ENCODE results near the gene B4GALNT3.

B4GALNT3 gene

DNA sequence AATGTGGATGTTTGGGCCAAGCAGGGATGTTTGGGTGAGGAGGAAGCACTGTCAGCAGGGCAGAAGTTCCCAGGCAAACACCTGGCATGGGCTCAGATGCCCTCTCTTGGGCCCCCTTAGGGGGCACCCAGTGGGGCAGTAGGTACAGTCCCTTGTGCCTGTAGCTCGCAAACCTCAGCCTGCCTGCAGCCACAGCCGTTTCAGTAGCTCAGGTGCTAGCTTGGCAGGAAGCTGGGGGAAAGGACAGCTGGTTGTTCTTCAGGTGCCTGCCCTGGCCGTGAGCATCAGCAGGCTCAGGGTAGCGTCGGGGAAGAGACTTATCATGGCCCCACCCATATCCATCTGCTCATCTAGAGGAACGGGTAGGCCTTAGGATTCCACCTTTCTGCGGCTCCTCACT, 67.5 kb downstream of the B4GALNT3 start:
- WGBS, 2 experiments (ENCODE audit: insufficient coverage in 2 of 2): 60 to 86% methylated on average over 1 of the region's 7 CpGs

DNA sequence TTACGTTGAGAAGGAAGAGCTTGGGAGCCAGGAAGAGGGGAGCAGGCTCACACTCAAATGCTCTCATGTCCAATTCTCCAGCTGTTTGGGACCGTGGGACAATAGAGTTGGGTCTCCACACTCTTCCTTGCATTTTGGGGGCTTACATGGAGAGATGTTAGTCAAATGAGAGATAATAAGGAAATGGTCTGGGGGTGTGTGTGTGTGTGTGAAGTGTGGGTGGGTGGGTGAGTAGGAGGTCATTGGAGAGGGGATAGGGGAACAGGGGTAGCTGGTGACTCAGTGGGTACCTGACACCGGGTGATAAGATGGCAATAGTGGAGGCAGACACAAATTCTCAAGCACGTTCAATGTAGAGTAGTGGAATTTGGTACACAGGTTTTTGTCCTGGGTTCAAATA, 68.0 kb downstream of the B4GALNT3 start:
- H3K9me3 ChIP-seq (ENCODE audit: control insufficient read depth, low read length): peaks cover 12% of the 10 kb centered on the region
- H3K4me3 ChIP-seq (ENCODE audit: extremely low read depth, insufficient read depth, low read length, poor library complexity, severe bottlenecking): no peak overlapping the region
- H3K36me3 ChIP-seq (ENCODE audit: control insufficient read depth, insufficient read depth, low read length): peaks cover 4% of the 10 kb centered on the region
- 87 to 97% methylated on average over 3 to 4 of the region's 4 CpGs for WGBS, 2 experiments (ENCODE audit: insufficient coverage in 2 of 2)
- no peaks in the 10 kb centered on the region for H3K4me1 ChIP-seq (ENCODE audit: control insufficient read depth, insufficient read depth, low read length, poor library complexity, severe bottlenecking)
- no peak overlapping the region for H3K27ac ChIP-seq (ENCODE audit: low read depth, low read length, severe bottlenecking)

More for the DNA sequence above, 67.5 kb downstream of the B4GALNT3 start:
- Histone ChIP-seq H3K9me3 (ENCODE audit: control insufficient read depth, low read length) (peaks cover 10% of the 10 kb centered on the region), H3K4me1 (ENCODE audit: control insufficient read depth, insufficient read depth, low read length, poor library complexity, severe bottlenecking) (no peaks in the 10 kb centered on the region), H3K36me3 (ENCODE audit: control insufficient read depth, insufficient read depth, low read length) (peaks cover 4% of the 10 kb centered on the region), H3K27ac (ENCODE audit: low read depth, low read length, severe bottlenecking) (no peak overlapping the region), H3K4me3 (ENCODE audit: extremely low read depth, insufficient read depth, low read length, poor library complexity, severe bottlenecking) (no peak overlapping the region)

DNA sequence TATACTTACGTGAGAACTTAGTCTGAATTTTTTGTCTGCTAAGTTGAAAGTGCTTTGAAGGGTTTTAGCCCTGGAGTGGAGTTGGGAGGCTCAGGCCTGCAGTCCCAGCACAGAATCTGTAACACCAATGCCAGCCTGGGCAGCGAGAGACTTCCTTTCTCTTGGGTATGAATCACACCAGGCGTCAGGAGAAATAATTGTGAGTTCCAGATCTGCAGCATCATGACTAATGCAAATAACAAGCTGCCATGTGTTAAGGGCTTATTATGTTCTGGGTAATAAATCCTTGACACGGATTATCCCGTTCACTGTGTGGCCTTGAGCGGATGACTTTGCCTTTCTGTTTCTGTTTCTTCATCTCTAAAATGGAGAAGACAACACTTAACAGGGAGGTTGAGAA, 70.6 kb downstream of the B4GALNT3 start:
- H3K36me3 ChIP-seq (ENCODE audit: control insufficient read depth, insufficient read depth, low read length): peaks cover 4% of the 10 kb centered on the region
- H3K27ac ChIP-seq (ENCODE audit: low read depth, low read length, severe bottlenecking): no peak overlapping the region
- WGBS, 2 experiments (ENCODE audit: insufficient coverage in 2 of 2): 93 to 100% methylated on average over 6 of the region's 6 CpGs
- peaks cover 12% of the 10 kb centered on the region for H3K9me3 ChIP-seq (ENCODE audit: control insufficient read depth, low read length)
- peaks cover 6% of the 10 kb centered on the region for H3K4me1 ChIP-seq (ENCODE audit: control insufficient read depth, insufficient read depth, low read length, poor library complexity, severe bottlenecking)
- H3K4me3 ChIP-seq (ENCODE audit: extremely low read depth, insufficient read depth, low read length, poor library complexity, severe bottlenecking): no peak overlapping the region

DNA sequence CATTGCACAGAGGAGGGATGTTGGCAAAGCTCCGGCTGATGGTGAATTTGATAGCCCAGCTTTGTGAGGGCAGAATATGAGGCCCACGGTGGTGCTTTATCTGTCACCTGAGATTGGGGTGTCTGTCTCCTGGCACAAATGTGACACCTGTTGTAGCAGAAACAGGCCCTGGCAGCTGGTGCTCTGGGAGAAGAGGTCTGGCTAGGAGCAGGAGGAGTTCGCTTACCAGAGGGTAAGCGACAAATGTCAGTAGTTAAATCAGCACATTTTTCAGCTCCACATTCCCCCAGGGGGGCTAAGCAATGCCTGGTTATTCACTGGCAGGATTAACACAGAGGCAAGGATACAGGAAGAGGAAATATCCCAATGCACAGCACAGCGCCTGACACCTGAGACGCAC, 71.1 kb downstream of the B4GALNT3 start:
- peaks cover 12% of the 10 kb centered on the region for H3K9me3 ChIP-seq (ENCODE audit: control insufficient read depth, low read length)
- 96 to 98% methylated on average over 4 to 5 of the region's 6 CpGs for WGBS, 2 experiments (ENCODE audit: insufficient coverage in 2 of 2)
- H3K4me1 ChIP-seq (ENCODE audit: control insufficient read depth, insufficient read depth, low read length, poor library complexity, severe bottlenecking): peaks cover 6% of the 10 kb centered on the region
- H3K36me3 ChIP-seq (ENCODE audit: control insufficient read depth, insufficient read depth, low read length): peaks cover 4% of the 10 kb centered on the region
- H3K4me3 ChIP-seq (ENCODE audit: extremely low read depth, insufficient read depth, low read length, poor library complexity, severe bottlenecking): no peak overlapping the region
- H3K27ac ChIP-seq (ENCODE audit: low read depth, low read length, severe bottlenecking): no peak overlapping the region

DNA sequence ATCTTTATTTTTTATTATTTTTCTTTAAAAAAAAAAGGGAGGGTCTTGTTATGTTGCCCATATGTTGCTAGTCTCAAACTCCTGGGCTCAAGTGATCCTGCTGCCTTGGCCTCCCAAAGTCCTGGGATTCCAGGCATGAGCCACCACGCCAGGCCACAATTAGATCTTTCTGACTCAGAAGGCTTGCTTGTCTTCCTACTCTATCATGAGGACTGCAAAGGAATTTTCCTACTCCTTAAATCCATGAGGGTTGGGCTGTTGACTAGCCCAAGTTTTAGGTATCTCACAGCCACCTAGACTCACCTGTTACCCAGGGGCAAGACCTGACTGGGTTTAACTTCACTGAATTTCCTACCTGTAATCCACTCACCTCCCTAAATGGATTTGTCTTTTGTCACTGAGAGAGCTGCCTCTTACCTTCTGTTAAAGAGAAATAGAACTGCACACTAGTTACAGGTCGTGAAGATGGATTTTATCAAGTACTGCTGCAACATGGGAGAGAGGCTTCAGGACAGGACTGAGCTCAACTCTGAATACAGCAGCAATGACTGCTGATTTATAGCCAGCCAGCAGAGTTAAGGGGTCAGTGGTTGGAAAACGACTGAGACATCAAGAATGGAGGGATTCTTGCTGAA, 72.3 kb downstream of the B4GALNT3 start:
- H3K36me3 ChIP-seq (ENCODE audit: control insufficient read depth, insufficient read depth, low read length): peaks cover 4% of the 10 kb centered on the region
- H3K9me3 ChIP-seq (ENCODE audit: control insufficient read depth, low read length): peaks cover 12% of the 10 kb centered on the region
- H3K4me3 ChIP-seq (ENCODE audit: extremely low read depth, insufficient read depth, low read length, poor library complexity, severe bottlenecking): no peak overlapping the region
- no peak overlapping the region for H3K27ac ChIP-seq (ENCODE audit: low read depth, low read length, severe bottlenecking)
- peaks cover 6% of the 10 kb centered on the region for H3K4me1 ChIP-seq (ENCODE audit: control insufficient read depth, insufficient read depth, low read length, poor library complexity, severe bottlenecking)
- 82 to 92% methylated on average over 3 of the region's 3 CpGs for WGBS, 2 experiments (ENCODE audit: insufficient coverage in 2 of 2)

DNA sequence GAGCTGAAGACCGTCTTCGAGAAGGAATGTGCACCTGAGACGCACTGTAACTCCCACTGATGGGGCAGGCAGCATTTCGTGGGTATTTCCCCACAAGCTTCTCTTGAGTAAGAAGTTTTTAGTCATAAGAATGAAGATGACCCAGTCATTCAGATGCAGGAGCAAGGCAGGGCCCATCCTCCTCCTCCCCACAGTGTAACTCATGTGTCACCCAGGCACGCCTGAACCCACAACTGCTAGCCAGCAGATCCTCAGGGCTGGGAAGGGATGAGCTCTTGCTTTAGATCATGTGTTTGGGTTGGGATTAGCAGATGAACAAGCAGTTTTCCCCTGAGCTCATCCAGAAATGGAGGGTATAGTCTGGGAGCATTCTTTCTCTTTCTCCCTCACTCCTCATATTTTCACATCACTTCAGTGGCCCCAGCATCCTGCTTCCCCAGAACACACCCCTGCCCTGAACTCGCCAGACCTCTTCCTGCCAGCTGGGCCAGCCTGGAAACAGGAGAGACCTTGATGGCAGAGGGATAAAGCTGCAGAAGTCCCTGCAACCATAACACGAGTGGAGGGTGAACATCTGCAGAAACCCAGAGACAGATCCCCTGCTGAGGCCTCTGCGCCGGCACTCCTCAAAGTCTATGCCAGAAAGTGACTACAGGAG, 73.3 kb downstream of the B4GALNT3 start:
- 91 to 97% methylated on average over 6 to 7 of the region's 9 CpGs for WGBS, 2 experiments (ENCODE audit: insufficient coverage in 2 of 2)
- no peak overlapping the region for H3K27ac ChIP-seq (ENCODE audit: low read depth, low read length, severe bottlenecking)

DNA sequence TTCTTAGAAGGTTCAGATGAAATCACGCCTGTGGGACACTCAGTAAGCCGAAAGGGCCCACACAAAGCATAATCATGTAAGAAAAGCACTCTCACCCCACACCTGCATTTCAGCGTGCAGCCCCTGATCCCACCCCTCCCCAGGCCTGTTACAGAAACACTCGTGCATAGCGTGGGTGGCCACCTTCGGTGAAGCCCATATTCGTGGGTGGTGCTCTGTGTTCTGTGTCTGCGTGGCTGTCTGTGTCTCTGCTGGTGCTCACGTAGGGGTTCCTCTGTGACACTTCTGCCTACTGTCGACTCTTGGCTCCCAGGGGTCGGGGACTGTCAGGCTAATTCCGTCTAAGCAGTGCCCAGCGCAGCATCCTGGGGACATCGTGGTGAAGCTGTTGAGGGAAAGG, 74.0 kb downstream of the B4GALNT3 start:
- WGBS, 2 experiments (ENCODE audit: insufficient coverage in 2 of 2): 91 to 93% methylated on average over 14 of the region's 14 CpGs
- no peak overlapping the region for H3K27ac ChIP-seq (ENCODE audit: low read depth, low read length, severe bottlenecking)
- peaks cover 11% of the 10 kb centered on the region for H3K36me3 ChIP-seq (ENCODE audit: control insufficient read depth, insufficient read depth, low read length)
- peaks cover 11% of the 10 kb centered on the region for H3K9me3 ChIP-seq (ENCODE audit: control insufficient read depth, low read length)
- H3K4me3 ChIP-seq (ENCODE audit: extremely low read depth, insufficient read depth, low read length, poor library complexity, severe bottlenecking): no peak overlapping the region
- peaks cover 6% of the 10 kb centered on the region for H3K4me1 ChIP-seq (ENCODE audit: control insufficient read depth, insufficient read depth, low read length, poor library complexity, severe bottlenecking)

More for the DNA sequence above, 73.3 kb downstream of the B4GALNT3 start:
- no peak overlapping the region for H3K4me3 ChIP-seq (ENCODE audit: extremely low read depth, insufficient read depth, low read length, poor library complexity, severe bottlenecking)
- peaks cover 12% of the 10 kb centered on the region for H3K9me3 ChIP-seq (ENCODE audit: control insufficient read depth, low read length)
- peaks cover 10% of the 10 kb centered on the region for H3K36me3 ChIP-seq (ENCODE audit: control insufficient read depth, insufficient read depth, low read length)
- H3K4me1 ChIP-seq (ENCODE audit: control insufficient read depth, insufficient read depth, low read length, poor library complexity, severe bottlenecking): peaks cover 6% of the 10 kb centered on the region

DNA sequence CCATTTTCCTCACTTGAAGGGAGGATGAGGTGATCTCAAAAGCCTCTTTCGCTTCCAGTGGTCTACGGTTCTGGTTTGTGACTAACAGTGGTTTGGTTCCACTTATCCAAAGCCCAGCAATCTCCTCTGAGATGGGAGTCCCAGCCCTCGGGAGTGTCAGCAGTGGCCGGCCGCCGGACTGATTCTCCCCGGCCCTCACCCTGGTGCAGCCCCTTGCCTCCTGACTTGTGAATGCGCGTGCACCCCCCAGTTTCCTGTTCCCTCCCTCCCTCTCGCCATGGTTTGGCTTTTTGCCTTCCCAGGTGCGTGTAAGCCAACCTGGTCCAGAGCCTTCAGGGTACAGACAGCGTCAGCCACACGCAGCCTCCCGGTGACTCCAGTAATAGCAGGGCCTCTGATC, 74.5 kb downstream of the B4GALNT3 start:
- WGBS, 2 experiments (ENCODE audit: insufficient coverage in 2 of 2): 89 to 95% methylated on average over 12 to 14 of the region's 14 CpGs
- Histone ChIP-seq H3K36me3 (ENCODE audit: control insufficient read depth, insufficient read depth, low read length) (peaks cover 7% of the 10 kb centered on the region), H3K27ac (ENCODE audit: low read depth, low read length, severe bottlenecking) (no peak overlapping the region), H3K9me3 (ENCODE audit: control insufficient read depth, low read length) (peaks cover 6% of the 10 kb centered on the region), H3K4me3 (ENCODE audit: extremely low read depth, insufficient read depth, low read length, poor library complexity, severe bottlenecking) (no peak overlapping the region), H3K4me1 (ENCODE audit: control insufficient read depth, insufficient read depth, low read length, poor library complexity, severe bottlenecking) (peaks cover 6% of the 10 kb centered on the region)

DNA sequence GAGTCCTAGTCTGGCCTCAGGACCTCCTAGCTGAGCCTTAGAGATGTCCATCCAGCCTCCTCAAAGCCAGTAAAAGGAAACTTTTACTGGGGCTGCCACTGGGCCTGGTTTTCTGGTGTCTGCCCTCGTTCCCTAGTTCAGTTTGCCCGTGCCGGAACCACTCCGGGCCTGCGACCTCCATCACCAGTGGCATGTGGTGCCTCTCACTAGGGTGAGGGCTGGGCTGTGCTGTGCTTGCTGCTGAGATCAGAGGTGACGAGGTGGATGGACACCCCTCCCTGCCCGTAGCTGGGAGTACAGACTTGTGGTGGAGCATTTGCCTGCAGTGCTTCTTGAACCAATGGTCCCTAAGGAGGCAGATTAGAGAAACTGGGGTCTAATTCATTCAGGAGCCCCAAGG, 75.7 kb downstream of the B4GALNT3 start:
- 77 to 84% methylated on average over 7 of the region's 7 CpGs for WGBS, 2 experiments (ENCODE audit: insufficient coverage in 2 of 2)
- Histone ChIP-seq H3K4me3 (ENCODE audit: extremely low read depth, insufficient read depth, low read length, poor library complexity, severe bottlenecking) (no peak overlapping the region), H3K9me3 (ENCODE audit: control insufficient read depth, low read length) (peaks cover 4% of the 10 kb centered on the region), H3K36me3 (ENCODE audit: control insufficient read depth, insufficient read depth, low read length) (peaks cover 7% of the 10 kb centered on the region), H3K4me1 (ENCODE audit: control insufficient read depth, insufficient read depth, low read length, poor library complexity, severe bottlenecking) (peaks cover 6% of the 10 kb centered on the region), H3K27ac (ENCODE audit: low read depth, low read length, severe bottlenecking) (no peak overlapping the region)

DNA sequence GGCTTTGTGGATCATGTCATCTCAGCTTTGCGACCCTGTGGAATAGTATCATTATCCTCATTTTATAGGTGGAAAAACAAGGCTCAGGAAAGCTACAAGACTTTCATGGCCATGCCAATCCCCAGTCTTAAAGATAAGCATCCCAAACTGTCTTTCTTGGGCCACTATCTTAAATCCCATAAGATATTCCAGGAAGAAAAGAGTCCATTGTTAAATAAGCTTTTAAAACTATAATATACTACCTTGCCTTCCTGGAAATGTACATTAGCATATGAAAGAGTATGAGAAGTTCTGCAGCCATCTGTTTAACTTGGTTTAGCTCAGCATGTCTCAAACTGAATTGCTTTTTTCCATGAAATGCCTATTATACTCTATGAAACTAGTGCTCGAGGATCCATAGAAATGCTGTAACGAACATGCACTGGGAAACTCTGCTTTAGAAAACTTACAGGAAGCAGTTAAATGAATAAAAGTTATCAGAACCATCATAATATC, 77.1 kb downstream of the B4GALNT3 start:
- H3K9me3 ChIP-seq (ENCODE audit: control insufficient read depth, low read length): peaks cover 4% of the 10 kb centered on the region
- H3K4me1 ChIP-seq (ENCODE audit: control insufficient read depth, insufficient read depth, low read length, poor library complexity, severe bottlenecking): peaks cover 13% of the 10 kb centered on the region
- no peak overlapping the region for H3K27ac ChIP-seq (ENCODE audit: low read depth, low read length, severe bottlenecking)
- no CpG with 5 or more reads among the region's 3 CpGs for WGBS, 2 experiments (ENCODE audit: insufficient coverage in 2 of 2)
- peaks cover 7% of the 10 kb centered on the region for H3K36me3 ChIP-seq (ENCODE audit: control insufficient read depth, insufficient read depth, low read length)
- no peak overlapping the region for H3K4me3 ChIP-seq (ENCODE audit: extremely low read depth, insufficient read depth, low read length, poor library complexity, severe bottlenecking)

DNA sequence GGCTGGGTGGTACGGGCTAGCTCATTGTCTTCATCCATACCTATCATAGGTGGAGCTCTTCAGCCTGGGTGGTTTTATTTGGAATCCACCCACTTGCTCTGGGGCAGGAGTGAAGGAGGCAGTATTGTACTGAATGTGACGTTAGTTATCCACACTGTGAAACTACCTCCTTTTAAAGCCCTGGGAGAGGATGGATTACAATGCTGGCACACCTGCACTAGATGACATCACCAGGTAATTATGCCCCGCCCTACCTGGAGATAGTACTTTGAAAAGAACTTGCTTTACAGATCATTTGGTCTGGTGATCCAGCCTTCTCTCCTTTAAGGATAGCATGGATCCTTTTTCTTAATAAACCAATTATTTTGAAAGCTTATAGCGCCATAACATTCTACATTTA, 78.0 kb downstream of the B4GALNT3 start:
- Histone ChIP-seq H3K27ac (ENCODE audit: low read depth, low read length, severe bottlenecking) (no peak overlapping the region), H3K4me1 (ENCODE audit: control insufficient read depth, insufficient read depth, low read length, poor library complexity, severe bottlenecking) (peaks cover 23% of the 10 kb centered on the region)
- WGBS, 2 experiments (ENCODE audit: insufficient coverage in 2 of 2): 82 to 100% methylated on average over 1 to 2 of the region's 4 CpGs

More for the DNA sequence above, 78.0 kb downstream of the B4GALNT3 start:
- Histone ChIP-seq H3K4me3 (ENCODE audit: extremely low read depth, insufficient read depth, low read length, poor library complexity, severe bottlenecking) (no peak overlapping the region), H3K9me3 (ENCODE audit: control insufficient read depth, low read length) (no peaks in the 10 kb centered on the region), H3K36me3 (ENCODE audit: control insufficient read depth, insufficient read depth, low read length) (peaks cover 7% of the 10 kb centered on the region)

Data from mesodermal cell (in vitro differentiated cells).